GM23338 (cell line): Measurements from ENCODE around the gene ADAP1. TPM values are rescaled to one million over a fixed set of nuclear protein-coding genes. Genes with fewer than 3 reads are reported as not detected.

Experiments
- ATAC-seq: fragments of 200-7000 bp; cut with Tn5 transposase; 3 replicates; pipeline ENCODE4 v1.9.1; 2020
- DNase-seq: peaks from one replicate; pipeline ENCODE4 v3.0.0-alpha.2; 2015; ENCODE audit warnings: low spot score
- H2AFZ ChIP-seq: fragments of 200-600 bp; sonication (generic); 2 replicates; pipeline ENCODE4 v1.8.0; 2016; ENCODE audit warnings: antibody characterized with exemption, mild to moderate bottlenecking, moderate library complexity
- H3F3A ChIP-seq: fragments of 200-600 bp; sonication (generic); replicated peaks from 2 replicates; pipeline ENCODE4 v1.8.0; 2017; ENCODE audit warnings: antibody characterized with exemption, mixed run types, low read depth
- H3K27ac ChIP-seq: fragments of 200-600 bp; sonication (generic); 2 replicates; pipeline ENCODE4 v1.6.1; 2016; ENCODE audit warnings: low read depth
- H3K27me3 ChIP-seq: fragments of 200-600 bp; sonication (generic); 2 replicates; pipeline ENCODE4 v1.8.0; 2016; ENCODE audit warnings: mild to moderate bottlenecking, mixed run types, moderate library complexity; ENCODE audit not compliant: insufficient read depth
- H3K36me3 ChIP-seq: fragments of 200-600 bp; sonication (generic); 2 replicates; pipeline ENCODE4 v1.8.0; 2016; ENCODE audit warnings: mild to moderate bottlenecking; ENCODE audit not compliant: insufficient read depth
- H3K4me1 ChIP-seq: fragments of 200-600 bp; sonication (generic); 2 replicates; pipeline ENCODE4 v1.8.0; 2016; ENCODE audit warnings: mild to moderate bottlenecking, moderate library complexity; ENCODE audit not compliant: insufficient read depth
- H3K4me2 ChIP-seq: fragments of 200-600 bp; sonication (generic); 2 replicates; pipeline ENCODE4 v1.7.1; 2017; ENCODE audit warnings: mixed run types
- H3K4me3 ChIP-seq: fragments of 200-600 bp; sonication (generic); 2 replicates; pipeline ENCODE4 v1.6.1; 2016; ENCODE audit warnings: mixed run types
- H3K79me2 ChIP-seq: fragments of 200-600 bp; sonication (generic); replicated peaks from 2 replicates; pipeline ENCODE4 v1.8.0; 2017; ENCODE audit warnings: mild to moderate bottlenecking; ENCODE audit not compliant: insufficient read depth
- H3K9me2 ChIP-seq: fragments of 200-600 bp; sonication (generic); 2 replicates; pipeline ENCODE4 v1.8.0; 2017; ENCODE audit not compliant: insufficient read depth
- H4K20me1 ChIP-seq: fragments of 200-600 bp; sonication (generic); replicated peaks from 2 replicates; pipeline ENCODE4 v1.8.0; 2017; ENCODE audit warnings: mild to moderate bottlenecking; ENCODE audit not compliant: insufficient read depth
- H3K27ac Mint-ChIP-seq: 2 replicates; pipeline ENCODE4 v1.8.0; 2020; ENCODE audit warnings: inconsistent platforms, mild to moderate bottlenecking, moderate library complexity, mixed read lengths
- H3K27me3 Mint-ChIP-seq: 3 replicates; pipeline ENCODE4 v1.8.0; 2022; ENCODE audit warnings: low read depth, mild to moderate bottlenecking, moderate library complexity, mixed read lengths, inconsistent platforms; ENCODE audit not compliant: insufficient read depth, poor library complexity
- H3K36me3 Mint-ChIP-seq: 3 replicates; pipeline ENCODE4 v1.8.0; 2021; ENCODE audit warnings: low read depth, mild to moderate bottlenecking, inconsistent platforms, moderate library complexity, mixed read lengths
- H3K4me1 Mint-ChIP-seq: 3 replicates; pipeline ENCODE4 v1.8.0; 2020; ENCODE audit warnings: mild to moderate bottlenecking, inconsistent platforms, mixed read lengths
- H3K4me3 Mint-ChIP-seq: 3 replicates; pipeline ENCODE4 v1.8.0; 2021; ENCODE audit warnings: moderate library complexity, mild to moderate bottlenecking, inconsistent platforms, mixed read lengths
- H3K9me3 Mint-ChIP-seq: 3 replicates; pipeline ENCODE4 v1.8.0; 2020; ENCODE audit warnings: moderate library complexity, mild to moderate bottlenecking, inconsistent platforms, mixed read lengths
- CREB1 ChIP-seq: fragments of 250-450 bp; sonication (Bioruptor Pico); IDR thresholded peaks from 2 replicates; pipeline ENCODE4 v1.5.0; 2020; ENCODE audit warnings: low read depth, mild to moderate bottlenecking, moderate library complexity
- ETS1 ChIP-seq: IDR thresholded peaks from 2 replicates; pipeline ENCODE4 v1.6.1; 2016; ENCODE audit warnings: antibody characterized with exemption
- EZH2 ChIP-seq: fragments of 200-600 bp; sonication (generic); IDR thresholded peaks from one replicate; pipeline ENCODE4 v1.8.0; 2017; ENCODE audit warnings: antibody characterized with exemption, mild to moderate bottlenecking, low read depth; ENCODE audit not compliant: unreplicated experiment
- EZH2phosphoT487 ChIP-seq: fragments of 200-600 bp; sonication (generic); IDR thresholded peaks from one replicate; pipeline ENCODE4 v1.8.1; 2018; ENCODE audit warnings: antibody characterized with exemption; ENCODE audit not compliant: unreplicated experiment
- JUNB ChIP-seq: IDR thresholded peaks from one replicate; pipeline ENCODE4 v1.6.1; 2016; ENCODE audit warnings: antibody characterized with exemption; ENCODE audit not compliant: unreplicated experiment
- NANOG ChIP-seq: IDR thresholded peaks from 2 replicates; pipeline ENCODE4 v1.6.1; 2016; ENCODE audit warnings: antibody characterized with exemption, borderline replicate concordance
- POLR2AphosphoS5 ChIP-seq: IDR thresholded peaks from 2 replicates; pipeline ENCODE4 v1.6.1; 2016; ENCODE audit warnings: antibody characterized with exemption, low read depth
- REST ChIP-seq: IDR thresholded peaks from one replicate; pipeline ENCODE4 v1.6.1; 2018; ENCODE audit warnings: antibody characterized with exemption; ENCODE audit not compliant: unreplicated experiment
- STAT1 ChIP-seq: IDR thresholded peaks from one replicate; pipeline ENCODE4 v1.6.1; 2016; ENCODE audit warnings: antibody characterized with exemption; ENCODE audit not compliant: unreplicated experiment
- ZNF114 ChIP-seq: fragments of 250-450 bp; sonication (Bioruptor Pico); IDR thresholded peaks from 2 replicates; pipeline ENCODE4 v1.5.0; 2020; ENCODE audit warnings: mild to moderate bottlenecking, moderate library complexity
- ZNF331 ChIP-seq: fragments of 250-450 bp; sonication (Bioruptor Pico); IDR thresholded peaks from 2 replicates; pipeline ENCODE4 v1.5.0; 2020; ENCODE audit warnings: low read depth, mild to moderate bottlenecking, moderate library complexity
- ZNF462 ChIP-seq: fragments of 250-450 bp; sonication (Bioruptor Pico); IDR thresholded peaks from 2 replicates; pipeline ENCODE4 v1.5.0; 2020; ENCODE audit warnings: mild to moderate bottlenecking, moderate library complexity
- polyA plus RNA-seq: library from polyadenylated mRNA; unstranded; fragments of >200 nt; fragmentation: Nextera tagmentation; extraction: Ambion mirVana; gene quantifications from 2 replicates; pipeline ENCODE4 v1.2.1, GENCODE V29; 2016
- total RNA-seq: library from RNA; depleted of rRNA; stranded (reverse); fragments of >200 nt; shearing (Covaris generic); gene quantifications from 2 replicates; pipeline ENCODE4 v1.2.3, GENCODE V29; 2014
- TF ChIP-seq, protein P1 (sequence below), 2 experiments: fragments of 200-600 bp in 1 of 2; sonication (generic) in 1 of 2; conservative IDR thresholded peaks; 2 replicates each; pipeline versions ENCODE4 v1.5.1 to v1.6.1; 2016 to 2017; ENCODE audit warnings: antibody characterized with exemption in 2 of 2, low read depth in 2 of 2, mild to moderate bottlenecking in 2 of 2, moderate library complexity in 1 of 2

Gene ADAP1
- total and polyA plus RNA-seq, 2 experiments from 2014 or later: 2.2 to 9.6 TPM

DNA sequence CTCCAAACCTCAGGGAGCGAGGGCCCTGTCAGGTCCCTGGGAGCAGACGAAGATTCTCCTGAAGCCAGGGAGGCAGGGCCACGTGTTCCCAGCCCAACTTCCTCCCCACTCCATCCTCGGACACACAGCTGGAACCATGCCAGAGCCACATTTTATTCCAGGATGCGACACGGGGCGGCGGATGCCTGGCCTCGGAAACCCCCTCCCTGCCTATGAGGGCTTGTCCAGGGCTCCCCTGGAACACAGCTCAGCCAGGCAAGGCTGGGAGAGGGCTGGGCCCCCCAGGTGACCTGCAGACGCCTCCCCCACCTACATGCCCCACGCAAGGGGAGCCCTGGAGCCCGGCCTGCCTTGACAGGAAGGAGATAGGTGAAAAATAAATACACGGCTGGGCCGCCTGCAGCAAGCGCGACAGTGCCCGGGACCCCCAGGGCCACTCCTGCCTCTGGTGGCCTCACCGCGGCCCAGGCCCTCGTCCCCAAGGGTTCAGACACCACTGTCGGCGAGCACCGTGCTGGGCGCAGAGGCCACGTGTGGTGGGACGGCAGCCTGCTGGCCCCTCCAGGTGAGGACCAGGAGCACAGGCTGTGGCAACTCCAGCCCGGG, 56.6 kb downstream of the ADAP1 start:
- Mint-ChIP-seq H3K27me3 (peaks cover 10% of the 10 kb centered on the region), H3K36me3 (peaks cover 34% of the 10 kb centered on the region), H3K4me1 (no peaks in the 10 kb centered on the region; the same call in 2 of the 3 replicates), H3K9me3 (no peaks in the 10 kb centered on the region; the same call in 2 of the 3 replicates), H3K27ac (no peak overlapping the region), H3K4me3 (no peak overlapping the region)
- ATAC-seq (no peak; the same call in 2 of the 3 replicates), DNase-seq (no peak)
- Histone ChIP-seq H3K4me1 (no peaks in the 10 kb centered on the region), H3K9me2 (no peaks in the 10 kb centered on the region), H3K79me2 (no peaks in the 10 kb centered on the region), H3K36me3 (no peaks in the 10 kb centered on the region), H2AFZ (no peak overlapping the region), H3K27me3 (no peaks in the 10 kb centered on the region), H3K4me3 (no peak overlapping the region), H3K27ac (no peak overlapping the region), H3K4me2 (no peak overlapping the region), H3F3A (0 out of 2 replicates have a peak, but pooled peaks cover 4% of the 10 kb centered on the region), H4K20me1 (no peaks in the 10 kb centered on the region)
- TF ChIP-seq POLR2AphosphoS5 (no peak; the same call in 1 of the 2 replicates), REST (no peak), ZNF114 (CRISPR knock-in tag) (no peak), ZNF462 (CRISPR knock-in tag) (no peak), EZH2phosphoT487 (no peak), STAT1 (no peak), ETS1 (no peak), JUNB (no peak), EZH2 (no peak), ZNF331 (CRISPR knock-in tag) (no peak), NANOG (no peak), CREB1 (CRISPR knock-in tag) (no peak)
- TF ChIP-seq, protein P1, sequence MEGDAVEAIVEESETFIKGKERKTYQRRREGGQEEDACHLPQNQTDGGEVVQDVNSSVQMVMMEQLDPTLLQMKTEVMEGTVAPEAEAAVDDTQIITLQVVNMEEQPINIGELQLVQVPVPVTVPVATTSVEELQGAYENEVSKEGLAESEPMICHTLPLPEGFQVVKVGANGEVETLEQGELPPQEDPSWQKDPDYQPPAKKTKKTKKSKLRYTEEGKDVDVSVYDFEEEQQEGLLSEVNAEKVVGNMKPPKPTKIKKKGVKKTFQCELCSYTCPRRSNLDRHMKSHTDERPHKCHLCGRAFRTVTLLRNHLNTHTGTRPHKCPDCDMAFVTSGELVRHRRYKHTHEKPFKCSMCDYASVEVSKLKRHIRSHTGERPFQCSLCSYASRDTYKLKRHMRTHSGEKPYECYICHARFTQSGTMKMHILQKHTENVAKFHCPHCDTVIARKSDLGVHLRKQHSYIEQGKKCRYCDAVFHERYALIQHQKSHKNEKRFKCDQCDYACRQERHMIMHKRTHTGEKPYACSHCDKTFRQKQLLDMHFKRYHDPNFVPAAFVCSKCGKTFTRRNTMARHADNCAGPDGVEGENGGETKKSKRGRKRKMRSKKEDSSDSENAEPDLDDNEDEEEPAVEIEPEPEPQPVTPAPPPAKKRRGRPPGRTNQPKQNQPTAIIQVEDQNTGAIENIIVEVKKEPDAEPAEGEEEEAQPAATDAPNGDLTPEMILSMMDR (conservative IDR thresholded peaks at IDR 0.05; ENCODE audit: low read depth in 2 of 2): no peak
